Measurements from ENCODE around the gene WSCD1.

Gene WSCD1

DNA sequence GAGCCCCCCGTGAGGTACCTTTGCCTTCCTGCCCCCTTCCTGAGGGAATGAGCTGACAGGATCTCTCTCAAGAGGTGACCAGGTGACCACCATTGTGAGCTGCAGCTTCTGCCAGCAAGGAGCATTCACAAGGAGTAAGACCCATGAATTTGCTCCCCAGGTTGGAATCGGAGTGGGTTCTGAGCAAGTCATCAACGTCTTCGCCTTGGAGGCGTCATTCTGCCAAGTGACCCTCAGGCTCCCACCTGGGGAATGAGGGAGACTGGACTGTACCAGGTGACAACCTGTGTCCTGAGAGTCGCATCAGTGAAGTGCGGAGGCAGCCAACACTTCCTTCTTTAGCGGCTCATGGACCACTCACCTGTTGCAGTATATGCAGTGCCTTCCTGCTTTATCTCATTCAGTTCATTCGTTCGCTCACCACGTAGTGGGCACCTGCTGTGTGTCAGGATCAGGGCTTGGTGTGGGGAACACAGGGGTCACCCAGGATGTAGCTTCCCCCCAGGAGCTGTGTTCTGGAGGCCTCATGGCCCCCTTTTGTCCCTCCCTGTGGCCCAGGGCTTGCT lies 22.8 kb downstream of the WSCD1 start:
- Histone ChIP-seq H3K27ac (ENCODE audit: extremely low read depth, low read depth, low read length) (no peak overlapping the region), H3K36me3 (ENCODE audit: control insufficient read depth in 2 of 2, insufficient read depth in 1 of 2, low read length in 2 of 2) (peaks cover 3 to 26% of the 10 kb centered on the region in 2 experiments; a peak in 2 of 3 replicates), H3K4me1 (ENCODE audit: control insufficient read depth, insufficient read depth, low read length) (no peaks in the 10 kb centered on the region), H3K4me3 (ENCODE audit: low read depth, low read length) (no peak overlapping the region), H3K9me3 (ENCODE audit: control insufficient read depth, insufficient read depth, low read depth, low read length) (no peaks in the 10 kb centered on the region)
- ChIA-PET POLR2A (no interaction called here), CTCF (interaction anchor here (1.2 kb wide), 1 partner anchor 35 kb away, joined by 3 read pairs; no protein-coding TSS in a partner anchor)
- peak; percentile 69; the same call in 1 of the 2 replicates for TF ChIP-seq SCRT2 (tag by site-specific recombination; IDR thresholded peaks at IDR 0.05)
- TF ChIP-seq ZNF223 (tag by site-specific recombination; IDR thresholded peaks at IDR 0.05): no peak

DNA sequence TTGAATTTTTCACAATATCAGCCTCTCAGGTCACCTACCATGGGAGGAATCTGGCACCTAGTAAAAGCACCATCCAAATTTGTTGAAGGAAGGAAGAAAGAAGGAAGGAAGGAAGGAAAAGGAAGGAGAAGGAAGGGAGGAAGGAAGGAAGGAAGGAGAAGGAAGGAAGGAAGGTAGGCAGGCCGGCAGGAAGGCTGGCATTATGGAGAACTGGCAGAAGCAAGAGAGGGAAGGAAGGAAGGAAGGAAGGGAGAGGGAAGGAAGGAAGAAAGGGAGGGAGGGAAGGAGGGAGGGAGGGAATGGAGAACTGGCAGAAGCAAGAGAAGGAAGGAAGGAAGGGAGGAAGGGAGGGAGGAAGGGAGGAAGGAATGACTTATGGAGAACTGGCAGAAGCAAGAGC lies 24.3 kb downstream of the WSCD1 start:
- H3K36me3 ChIP-seq (ENCODE audit: control insufficient read depth in 2 of 2, insufficient read depth in 1 of 2, low read length in 2 of 2): peaks cover 3 to 26% of the 10 kb centered on the region in 2 experiments; a peak in 2 of 3 replicates
- H3K4me3 ChIP-seq (ENCODE audit: low read depth, low read length): no peak overlapping the region
- no peak for TF ChIP-seq RBAK (tag by site-specific recombination; IDR thresholded peaks at IDR 0.05)
- TF ChIP-seq ZNF366 (tag by site-specific recombination; conservative IDR thresholded peaks at IDR 0.05): peak; percentile 96
- TF ChIP-seq ZNF354C (tag by site-specific recombination; IDR thresholded peaks at IDR 0.05; ENCODE audit: borderline replicate concordance, low read depth): no peak
- ChIA-PET POLR2A (no interaction called here), CTCF (interaction anchor here (0.6 to 1.0 kb wide), 2 partner anchors 27 to 28 kb away, joined by 3 read pairs; no protein-coding TSS in a partner anchor)
- no peaks in the 10 kb centered on the region for H3K4me1 ChIP-seq (ENCODE audit: control insufficient read depth, insufficient read depth, low read length)
- no peak overlapping the region for H3K27ac ChIP-seq (ENCODE audit: extremely low read depth, low read depth, low read length)
- no peaks in the 10 kb centered on the region for H3K9me3 ChIP-seq (ENCODE audit: control insufficient read depth, insufficient read depth, low read depth, low read length)

DNA sequence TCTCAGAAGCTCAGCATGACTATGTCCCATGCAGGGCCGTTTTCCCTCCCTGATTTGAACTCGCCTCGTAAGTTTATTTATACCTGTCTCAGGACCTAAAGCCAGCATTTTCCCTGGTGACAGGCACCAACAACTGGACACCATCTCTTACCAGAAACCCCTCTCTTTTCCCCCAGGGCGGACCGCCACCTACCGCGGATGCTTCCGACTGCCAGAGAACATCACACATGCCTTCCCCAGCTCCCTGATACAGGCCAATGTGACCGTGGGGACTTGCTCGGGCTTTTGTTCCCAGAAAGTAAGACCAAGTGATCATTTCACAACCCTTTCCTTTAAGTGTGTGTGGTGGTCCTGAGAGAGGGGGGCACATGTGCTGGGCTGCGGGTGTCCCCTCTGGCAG lies 24.7 kb downstream of the WSCD1 start:
- Histone ChIP-seq H3K4me1 (ENCODE audit: control insufficient read depth, insufficient read depth, low read length) (no peaks in the 10 kb centered on the region), H3K4me3 (ENCODE audit: low read depth, low read length) (no peak overlapping the region), H3K27ac (ENCODE audit: extremely low read depth, low read depth, low read length) (no peak overlapping the region), H3K9me3 (ENCODE audit: control insufficient read depth, insufficient read depth, low read depth, low read length) (no peaks in the 10 kb centered on the region), H3K36me3 (ENCODE audit: control insufficient read depth in 2 of 2, insufficient read depth in 1 of 2, low read length in 2 of 2) (peaks cover 3 to 26% of the 10 kb centered on the region in 2 experiments; a peak in 2 of 3 replicates)
- TF ChIP-seq, protein P1, sequence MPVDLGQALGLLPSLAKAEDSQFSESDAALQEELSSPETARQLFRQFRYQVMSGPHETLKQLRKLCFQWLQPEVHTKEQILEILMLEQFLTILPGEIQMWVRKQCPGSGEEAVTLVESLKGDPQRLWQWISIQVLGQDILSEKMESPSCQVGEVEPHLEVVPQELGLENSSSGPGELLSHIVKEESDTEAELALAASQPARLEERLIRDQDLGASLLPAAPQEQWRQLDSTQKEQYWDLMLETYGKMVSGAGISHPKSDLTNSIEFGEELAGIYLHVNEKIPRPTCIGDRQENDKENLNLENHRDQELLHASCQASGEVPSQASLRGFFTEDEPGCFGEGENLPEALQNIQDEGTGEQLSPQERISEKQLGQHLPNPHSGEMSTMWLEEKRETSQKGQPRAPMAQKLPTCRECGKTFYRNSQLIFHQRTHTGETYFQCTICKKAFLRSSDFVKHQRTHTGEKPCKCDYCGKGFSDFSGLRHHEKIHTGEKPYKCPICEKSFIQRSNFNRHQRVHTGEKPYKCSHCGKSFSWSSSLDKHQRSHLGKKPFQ (tag by site-specific recombination; IDR thresholded peaks at IDR 0.05): no peak
- TF ChIP-seq ZNF19 (tag by site-specific recombination; IDR thresholded peaks at IDR 0.05; ENCODE audit: low read depth): no peak
- TF ChIP-seq GFI1B (tag by site-specific recombination; IDR thresholded peaks at IDR 0.05): no peak
- TF ChIP-seq, protein P2, sequence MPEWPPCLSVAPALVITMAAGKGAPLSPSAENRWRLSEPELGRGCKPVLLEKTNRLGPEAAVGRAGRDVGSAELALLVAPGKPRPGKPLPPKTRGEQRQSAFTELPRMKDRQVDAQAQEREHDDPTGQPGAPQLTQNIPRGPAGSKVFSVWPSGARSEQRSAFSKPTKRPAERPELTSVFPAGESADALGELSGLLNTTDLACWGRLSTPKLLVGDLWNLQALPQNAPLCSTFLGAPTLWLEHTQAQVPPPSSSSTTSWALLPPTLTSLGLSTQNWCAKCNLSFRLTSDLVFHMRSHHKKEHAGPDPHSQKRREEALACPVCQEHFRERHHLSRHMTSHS (tag by site-specific recombination; IDR thresholded peaks at IDR 0.05): no peak
- TF ChIP-seq KLF8 (tag by site-specific recombination; IDR thresholded peaks at IDR 0.05): no peak
- TF ChIP-seq ZSCAN23 (tag by site-specific recombination; IDR thresholded peaks at IDR 0.05): no peak
- no peak for TF ChIP-seq ZNF660 (tag by site-specific recombination; IDR thresholded peaks at IDR 0.05)
- no peak for TF ChIP-seq ZNF629 (tag by site-specific recombination; IDR thresholded peaks at IDR 0.05)
- no peak for TF ChIP-seq ZNF133 (tag by site-specific recombination; IDR thresholded peaks at IDR 0.05)
- TF ChIP-seq, protein P3, sequence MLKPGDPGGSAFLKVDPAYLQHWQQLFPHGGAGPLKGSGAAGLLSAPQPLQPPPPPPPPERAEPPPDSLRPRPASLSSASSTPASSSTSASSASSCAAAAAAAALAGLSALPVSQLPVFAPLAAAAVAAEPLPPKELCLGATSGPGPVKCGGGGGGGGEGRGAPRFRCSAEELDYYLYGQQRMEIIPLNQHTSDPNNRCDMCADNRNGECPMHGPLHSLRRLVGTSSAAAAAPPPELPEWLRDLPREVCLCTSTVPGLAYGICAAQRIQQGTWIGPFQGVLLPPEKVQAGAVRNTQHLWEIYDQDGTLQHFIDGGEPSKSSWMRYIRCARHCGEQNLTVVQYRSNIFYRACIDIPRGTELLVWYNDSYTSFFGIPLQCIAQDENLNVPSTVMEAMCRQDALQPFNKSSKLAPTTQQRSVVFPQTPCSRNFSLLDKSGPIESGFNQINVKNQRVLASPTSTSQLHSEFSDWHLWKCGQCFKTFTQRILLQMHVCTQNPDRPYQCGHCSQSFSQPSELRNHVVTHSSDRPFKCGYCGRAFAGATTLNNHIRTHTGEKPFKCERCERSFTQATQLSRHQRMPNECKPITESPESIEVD (tag by site-specific recombination; IDR thresholded peaks at IDR 0.05): no peak
- no peak for TF ChIP-seq ZNF48 (tag by site-specific recombination; IDR thresholded peaks at IDR 0.05)
- TF ChIP-seq ZSCAN30 (tag by site-specific recombination; IDR thresholded peaks at IDR 0.05): no peak
- no peak for TF ChIP-seq ZIC2 (tag by site-specific recombination; IDR thresholded peaks at IDR 0.05)
- TF ChIP-seq WT1 (tag by site-specific recombination; IDR thresholded peaks at IDR 0.05): no peak
- TF ChIP-seq, protein P4, sequence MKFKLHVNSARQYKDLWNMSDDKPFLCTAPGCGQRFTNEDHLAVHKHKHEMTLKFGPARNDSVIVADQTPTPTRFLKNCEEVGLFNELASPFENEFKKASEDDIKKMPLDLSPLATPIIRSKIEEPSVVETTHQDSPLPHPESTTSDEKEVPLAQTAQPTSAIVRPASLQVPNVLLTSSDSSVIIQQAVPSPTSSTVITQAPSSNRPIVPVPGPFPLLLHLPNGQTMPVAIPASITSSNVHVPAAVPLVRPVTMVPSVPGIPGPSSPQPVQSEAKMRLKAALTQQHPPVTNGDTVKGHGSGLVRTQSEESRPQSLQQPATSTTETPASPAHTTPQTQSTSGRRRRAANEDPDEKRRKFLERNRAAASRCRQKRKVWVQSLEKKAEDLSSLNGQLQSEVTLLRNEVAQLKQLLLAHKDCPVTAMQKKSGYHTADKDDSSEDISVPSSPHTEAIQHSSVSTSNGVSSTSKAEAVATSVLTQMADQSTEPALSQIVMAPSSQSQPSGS (tag by site-specific recombination; IDR thresholded peaks at IDR 0.05; ENCODE audit: low read depth): no peak
- CTCF ChIA-PET: interaction anchor here (1.0 kb wide), 1 partner anchor 27 kb away, joined by 3 read pairs; no protein-coding TSS in a partner anchor
- POLR2A ChIA-PET: no interaction called here

Measured in HEK293 (cell line).